ENCODE data around the gene FBXO10. TPM values are rescaled to one million over a fixed set of nuclear protein-coding genes. Genes with fewer than 3 reads are reported as not detected.

Gene FBXO10
- total RNA-seq, 2 donors from 2014 or later = 2.7 to 2.9 TPM

- H3K4me3 ChIP-seq = no peak overlapping the region
- H3K36me3 ChIP-seq = no peaks in the 10 kb centered on the region
- H3K27me3 ChIP-seq = no peaks in the 10 kb centered on the region
- intact Hi-C loops (cut with DNase I) = no loop called here
- H3K27ac ChIP-seq = no peak overlapping the region
- no peak for DNase-seq
- H3K4me1 ChIP-seq = no peaks in the 10 kb centered on the region
- H3K9me3 ChIP-seq = no peaks in the 10 kb centered on the region
- no peak overlapping the region for H3K9ac ChIP-seq (ENCODE audit: low read depth in 2 of 2, low read length in 2 of 2)
- TF ChIP-seq, protein P1, sequence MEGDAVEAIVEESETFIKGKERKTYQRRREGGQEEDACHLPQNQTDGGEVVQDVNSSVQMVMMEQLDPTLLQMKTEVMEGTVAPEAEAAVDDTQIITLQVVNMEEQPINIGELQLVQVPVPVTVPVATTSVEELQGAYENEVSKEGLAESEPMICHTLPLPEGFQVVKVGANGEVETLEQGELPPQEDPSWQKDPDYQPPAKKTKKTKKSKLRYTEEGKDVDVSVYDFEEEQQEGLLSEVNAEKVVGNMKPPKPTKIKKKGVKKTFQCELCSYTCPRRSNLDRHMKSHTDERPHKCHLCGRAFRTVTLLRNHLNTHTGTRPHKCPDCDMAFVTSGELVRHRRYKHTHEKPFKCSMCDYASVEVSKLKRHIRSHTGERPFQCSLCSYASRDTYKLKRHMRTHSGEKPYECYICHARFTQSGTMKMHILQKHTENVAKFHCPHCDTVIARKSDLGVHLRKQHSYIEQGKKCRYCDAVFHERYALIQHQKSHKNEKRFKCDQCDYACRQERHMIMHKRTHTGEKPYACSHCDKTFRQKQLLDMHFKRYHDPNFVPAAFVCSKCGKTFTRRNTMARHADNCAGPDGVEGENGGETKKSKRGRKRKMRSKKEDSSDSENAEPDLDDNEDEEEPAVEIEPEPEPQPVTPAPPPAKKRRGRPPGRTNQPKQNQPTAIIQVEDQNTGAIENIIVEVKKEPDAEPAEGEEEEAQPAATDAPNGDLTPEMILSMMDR (IDR thresholded peaks at IDR 0.05) = no peak
Observed at GRCh38 chr9:37565661-37566618, 10.2 kb downstream of the FBXO10 start.

DNA sequence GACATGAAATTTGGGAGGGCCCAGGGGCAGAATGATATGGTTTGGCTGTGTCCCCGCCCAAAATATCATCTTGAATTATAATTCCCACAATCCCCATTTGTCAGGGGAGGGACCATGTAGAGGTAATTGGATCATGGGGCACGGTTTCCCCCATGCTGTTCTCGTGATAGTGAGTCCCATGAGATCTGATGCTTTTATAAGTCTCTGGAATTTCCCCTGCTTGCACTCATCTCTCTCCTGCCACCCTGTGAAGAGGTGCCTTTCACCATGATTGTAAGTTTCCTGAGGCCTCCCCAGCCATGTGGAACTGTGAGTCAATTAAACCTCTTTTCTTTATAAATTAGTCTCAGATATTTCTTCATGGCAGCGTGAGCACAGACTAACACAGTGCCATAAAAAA is 11.3 kb downstream of the FBXO10 start:
- no peak for DNase-seq
- TF ChIP-seq, protein P1 (IDR thresholded peaks at IDR 0.05) = no peak
- no peaks in the 10 kb centered on the region for H3K27me3 ChIP-seq
- intact Hi-C loops (cut with DNase I) = no loop called here
- no peaks in the 10 kb centered on the region for H3K36me3 ChIP-seq
- no peak overlapping the region for H3K4me3 ChIP-seq
- no peak overlapping the region for H3K9ac ChIP-seq (ENCODE audit: low read depth in 2 of 2, low read length in 2 of 2)
- H3K9me3 ChIP-seq = no peaks in the 10 kb centered on the region
- H3K4me1 ChIP-seq = no peaks in the 10 kb centered on the region
- no peak overlapping the region for H3K27ac ChIP-seq

DNA sequence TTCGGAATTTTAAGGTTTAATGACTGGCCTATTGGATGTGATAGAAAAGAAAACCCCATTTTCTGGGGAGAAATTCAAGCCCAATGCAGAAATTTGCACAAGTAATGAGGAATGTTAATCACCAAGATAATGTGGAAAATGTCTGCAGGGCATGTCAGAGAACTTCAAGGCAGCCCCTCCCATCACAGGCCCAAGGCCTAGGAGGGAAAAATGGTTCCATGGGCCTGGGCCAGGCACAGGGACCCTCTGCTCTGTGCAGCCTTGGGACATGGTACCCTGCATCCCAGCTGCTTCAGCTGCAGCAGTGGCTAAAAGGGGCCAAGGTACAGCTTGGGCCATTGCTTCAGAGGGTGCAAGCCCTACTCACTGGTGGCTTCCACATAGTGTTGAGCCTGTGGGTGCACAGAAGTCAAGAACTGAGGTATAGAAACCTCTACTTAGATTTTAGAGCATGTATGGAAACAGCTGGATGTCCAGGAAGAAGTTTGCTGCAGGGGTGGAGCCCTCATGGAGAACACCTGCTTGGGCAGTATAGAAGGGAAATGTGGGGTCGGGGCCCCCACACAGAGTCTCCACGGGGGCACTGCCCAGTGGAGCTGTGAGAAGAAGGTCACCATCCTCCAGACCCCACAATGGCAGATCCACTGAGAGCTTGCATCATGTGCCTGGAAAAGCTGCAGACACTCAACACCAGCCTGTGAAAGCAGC is 12.2 kb downstream of the FBXO10 start:
- H3K27me3 ChIP-seq = no peaks in the 10 kb centered on the region
- H3K4me3 ChIP-seq = no peak overlapping the region
- H3K36me3 ChIP-seq = no peaks in the 10 kb centered on the region
- H3K4me1 ChIP-seq = no peaks in the 10 kb centered on the region
- TF ChIP-seq, protein P1 (IDR thresholded peaks at IDR 0.05) = no peak
- DNase-seq = no peak
- intact Hi-C loops (cut with DNase I) = no loop called here
- no peak overlapping the region for H3K27ac ChIP-seq
- no peaks in the 10 kb centered on the region for H3K9me3 ChIP-seq
- H3K9ac ChIP-seq (ENCODE audit: low read depth in 2 of 2, low read length in 2 of 2) = no peak overlapping the region

GRCh38 chr9:37562826-37563225 is 13.4 kb downstream of the FBXO10 start:
- DNase-seq = no peak
- H3K36me3 ChIP-seq = no peaks in the 10 kb centered on the region
- H3K27ac ChIP-seq = no peak overlapping the region
- no peaks in the 10 kb centered on the region for H3K27me3 ChIP-seq
- H3K4me1 ChIP-seq = no peaks in the 10 kb centered on the region
- H3K4me3 ChIP-seq = no peak overlapping the region
- TF ChIP-seq, protein P1 (IDR thresholded peaks at IDR 0.05) = no peak
- H3K9me3 ChIP-seq = no peaks in the 10 kb centered on the region
- H3K9ac ChIP-seq (ENCODE audit: low read depth in 2 of 2, low read length in 2 of 2) = no peak overlapping the region
- intact Hi-C loops (cut with DNase I) = no loop called here

DNA sequence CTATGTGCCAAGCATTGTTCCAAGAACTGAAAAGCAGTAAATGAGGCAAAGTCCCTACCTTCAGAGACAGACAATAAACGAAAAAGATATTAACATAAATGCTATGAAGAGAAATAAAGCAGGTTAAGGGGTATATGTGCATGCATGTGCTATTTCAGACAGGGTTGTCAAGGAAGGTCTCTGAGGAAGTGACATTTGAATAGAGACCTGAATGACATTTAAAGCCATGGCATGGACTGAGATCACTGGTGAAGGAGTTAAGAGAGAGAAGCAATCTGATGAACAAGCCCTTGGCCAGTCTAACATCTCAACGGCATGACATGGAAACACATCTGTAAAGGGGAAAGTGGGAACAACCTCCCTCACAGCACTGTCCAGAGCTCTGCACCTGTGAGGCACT is 14.5 kb downstream of the FBXO10 start:
- no peaks in the 10 kb centered on the region for H3K27me3 ChIP-seq
- intact Hi-C loops (cut with DNase I) = no loop called here
- no peak overlapping the region for H3K9ac ChIP-seq (ENCODE audit: low read depth in 2 of 2, low read length in 2 of 2)
- TF ChIP-seq, protein P1 (IDR thresholded peaks at IDR 0.05) = no peak
- H3K9me3 ChIP-seq = no peaks in the 10 kb centered on the region
- no peak for DNase-seq
- no peak overlapping the region for H3K4me3 ChIP-seq
- H3K4me1 ChIP-seq = no peaks in the 10 kb centered on the region
- no peak overlapping the region for H3K27ac ChIP-seq
- H3K36me3 ChIP-seq = no peaks in the 10 kb centered on the region
